ENCODE measurements around the gene SPAG7. TPM values are rescaled to one million over a fixed set of nuclear protein-coding genes. Genes with fewer than 3 reads are reported as not detected.

Gene SPAG7
- total and polyA plus RNA-seq, 2 experiments from 2014 or later: 64.3 to 194 TPM

- no peaks in the 10 kb centered on the region for H3K9me2 ChIP-seq (replicated peaks; ENCODE audit: insufficient read depth)
- no peak overlapping the region for H3K4me3 ChIP-seq
- peaks cover 66% of the 10 kb centered on the region for H3K79me2 ChIP-seq
- H4K20me1 ChIP-seq (ENCODE audit: insufficient read depth, poor library complexity, severe bottlenecking): peaks cover 21% of the 10 kb centered on the region
- no peaks in the 10 kb centered on the region for H3K36me3 ChIP-seq (replicated peaks; ENCODE audit: insufficient read depth, low read depth)
- DNase-seq (ENCODE audit: low spot score): no peak
- H2AFZ ChIP-seq: no peak overlapping the region
- H3K4me2 ChIP-seq: peak overlapping the region; percentile 86
- no peaks in the 10 kb centered on the region for H3K9me3 ChIP-seq (ENCODE audit: low read depth)
- peaks cover 27% of the 10 kb centered on the region for H3K4me1 ChIP-seq (ENCODE audit: insufficient read depth)
- no peak for TF ChIP-seq CTCF (IDR thresholded peaks at IDR 0.05; ENCODE audit: poor library complexity)
- no peak for TF ChIP-seq EZH2 (IDR thresholded peaks at IDR 0.05; ENCODE audit: borderline replicate concordance)
- no peak for TF ChIP-seq EZH2phosphoT487 (IDR thresholded peaks at IDR 0.05; ENCODE audit: low read depth, severe bottlenecking, unreplicated experiment)
- peak overlapping the region; percentile 91 for H3K27ac ChIP-seq
- no peaks in the 10 kb centered on the region for H3K27me3 ChIP-seq
- 81% methylated on average over 8 of the region's 8 CpGs for WGBS (ENCODE audit: low lambda C conversion rate, missing lambda C conversion rate)
Observed at GRCh38 chr17:4944554-4945175, 23.0 kb downstream of the SPAG7 start.

DNA sequence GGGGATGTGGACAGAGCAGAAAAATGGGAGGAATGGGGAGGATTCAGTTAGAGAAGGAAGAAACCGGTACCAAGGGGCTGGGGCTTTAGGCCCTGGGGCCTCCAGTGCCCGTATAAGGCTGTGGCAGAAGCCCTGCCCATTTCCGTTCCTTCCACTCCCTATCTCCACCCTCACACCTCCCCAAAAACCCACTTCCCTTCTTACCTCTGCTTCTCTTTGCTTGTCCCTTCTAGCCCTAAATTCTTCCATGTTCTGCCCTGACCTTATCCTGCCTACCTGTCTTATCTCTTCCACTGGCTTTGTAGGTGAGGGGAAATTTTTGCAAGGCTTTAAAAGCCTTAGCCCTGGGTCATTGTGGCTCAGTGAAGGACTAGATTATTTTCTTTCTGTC, 23.5 kb downstream of the SPAG7 start:
- TF ChIP-seq EZH2 (IDR thresholded peaks at IDR 0.05; ENCODE audit: borderline replicate concordance): no peak
- no peak for TF ChIP-seq CTCF (IDR thresholded peaks at IDR 0.05; ENCODE audit: poor library complexity)
- TF ChIP-seq EZH2phosphoT487 (IDR thresholded peaks at IDR 0.05; ENCODE audit: low read depth, severe bottlenecking, unreplicated experiment): no peak
- H3K4me3 ChIP-seq: no peak overlapping the region
- H3K9me2 ChIP-seq (replicated peaks; ENCODE audit: insufficient read depth): no peaks in the 10 kb centered on the region
- peaks cover 21% of the 10 kb centered on the region for H4K20me1 ChIP-seq (ENCODE audit: insufficient read depth, poor library complexity, severe bottlenecking)
- peak overlapping the region; percentile 91 for H3K27ac ChIP-seq
- DNase-seq (ENCODE audit: low spot score): no peak
- peaks cover 68% of the 10 kb centered on the region for H3K79me2 ChIP-seq
- no peaks in the 10 kb centered on the region for H3K36me3 ChIP-seq (replicated peaks; ENCODE audit: insufficient read depth, low read depth)
- H3K27me3 ChIP-seq: no peaks in the 10 kb centered on the region
- peaks cover 28% of the 10 kb centered on the region for H3K4me1 ChIP-seq (ENCODE audit: insufficient read depth)
- no peak overlapping the region for H3K4me2 ChIP-seq
- no peaks in the 10 kb centered on the region for H3K9me3 ChIP-seq (ENCODE audit: low read depth)
- WGBS (ENCODE audit: low lambda C conversion rate, missing lambda C conversion rate): 81% methylated on average over 3 of the region's 3 CpGs
- H2AFZ ChIP-seq: no peak overlapping the region

DNA sequence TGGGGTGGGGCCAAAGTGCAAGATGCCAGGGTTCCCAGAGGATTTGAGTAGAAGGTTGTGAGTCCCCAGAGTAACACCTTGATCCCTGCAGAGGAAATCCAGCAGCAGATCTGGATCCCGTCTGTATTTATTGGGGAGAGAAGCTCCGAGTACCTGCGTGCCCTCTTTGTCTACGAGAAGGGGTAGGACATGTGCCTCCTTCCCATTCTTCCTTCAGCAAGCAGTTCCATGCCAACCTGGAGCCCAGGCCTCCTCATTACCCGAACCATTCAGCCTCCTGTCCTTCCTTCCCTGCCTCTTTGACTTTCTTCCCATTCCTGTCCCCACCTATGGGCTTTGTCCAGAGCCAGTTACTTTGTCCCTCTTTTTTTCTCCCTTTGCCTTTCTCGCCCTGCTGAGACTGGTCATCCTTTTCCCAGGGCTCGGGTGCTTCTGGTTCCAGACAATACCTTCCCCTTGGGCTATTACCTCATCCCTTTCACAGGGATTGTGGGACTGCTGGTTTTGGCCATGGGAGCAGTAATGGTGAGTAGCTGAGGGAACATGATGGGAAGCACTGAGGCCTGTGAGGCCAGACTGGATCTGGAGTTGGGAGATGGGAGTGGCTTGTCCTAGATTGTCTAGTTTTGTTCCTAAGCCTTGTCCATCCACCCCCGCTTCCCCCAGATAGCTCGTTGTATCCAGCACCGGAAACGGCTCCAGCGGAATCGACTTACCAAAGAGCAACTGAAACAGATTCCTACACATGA, 24.7 kb downstream of the SPAG7 start:
- no peaks in the 10 kb centered on the region for H3K36me3 ChIP-seq (replicated peaks; ENCODE audit: insufficient read depth, low read depth)
- H3K27ac ChIP-seq: no peak overlapping the region
- no peak overlapping the region for H3K4me2 ChIP-seq
- TF ChIP-seq EZH2phosphoT487 (IDR thresholded peaks at IDR 0.05; ENCODE audit: low read depth, severe bottlenecking, unreplicated experiment): no peak
- no peak for TF ChIP-seq EZH2 (IDR thresholded peaks at IDR 0.05; ENCODE audit: borderline replicate concordance)
- no peak for TF ChIP-seq CTCF (IDR thresholded peaks at IDR 0.05; ENCODE audit: poor library complexity)
- H3K9me2 ChIP-seq (replicated peaks; ENCODE audit: insufficient read depth): no peaks in the 10 kb centered on the region
- H4K20me1 ChIP-seq (ENCODE audit: insufficient read depth, poor library complexity, severe bottlenecking): peaks cover 21% of the 10 kb centered on the region
- 91% methylated on average over 13 of the region's 13 CpGs for WGBS (ENCODE audit: low lambda C conversion rate, missing lambda C conversion rate)
- peaks cover 39% of the 10 kb centered on the region for H3K4me1 ChIP-seq (ENCODE audit: insufficient read depth)
- H3K9me3 ChIP-seq (ENCODE audit: low read depth): no peaks in the 10 kb centered on the region
- DNase-seq (ENCODE audit: low spot score): no peak
- no peaks in the 10 kb centered on the region for H3K27me3 ChIP-seq
- no peak overlapping the region for H3K4me3 ChIP-seq
- H3K79me2 ChIP-seq: peaks cover 76% of the 10 kb centered on the region
- no peak overlapping the region for H2AFZ ChIP-seq
